HG02885 (cell line): Measurements from ENCODE around the gene P4HA2.

Experiments used
- ATAC-seq: cut with Tn5 transposase; IDR thresholded peaks from one replicate; pipeline ENCODE4 v1.9.1; 2021; ENCODE audit warnings: mild to moderate bottlenecking; ENCODE audit not compliant: unreplicated experiment, poor library complexity

P4HA2 gene

DNA sequence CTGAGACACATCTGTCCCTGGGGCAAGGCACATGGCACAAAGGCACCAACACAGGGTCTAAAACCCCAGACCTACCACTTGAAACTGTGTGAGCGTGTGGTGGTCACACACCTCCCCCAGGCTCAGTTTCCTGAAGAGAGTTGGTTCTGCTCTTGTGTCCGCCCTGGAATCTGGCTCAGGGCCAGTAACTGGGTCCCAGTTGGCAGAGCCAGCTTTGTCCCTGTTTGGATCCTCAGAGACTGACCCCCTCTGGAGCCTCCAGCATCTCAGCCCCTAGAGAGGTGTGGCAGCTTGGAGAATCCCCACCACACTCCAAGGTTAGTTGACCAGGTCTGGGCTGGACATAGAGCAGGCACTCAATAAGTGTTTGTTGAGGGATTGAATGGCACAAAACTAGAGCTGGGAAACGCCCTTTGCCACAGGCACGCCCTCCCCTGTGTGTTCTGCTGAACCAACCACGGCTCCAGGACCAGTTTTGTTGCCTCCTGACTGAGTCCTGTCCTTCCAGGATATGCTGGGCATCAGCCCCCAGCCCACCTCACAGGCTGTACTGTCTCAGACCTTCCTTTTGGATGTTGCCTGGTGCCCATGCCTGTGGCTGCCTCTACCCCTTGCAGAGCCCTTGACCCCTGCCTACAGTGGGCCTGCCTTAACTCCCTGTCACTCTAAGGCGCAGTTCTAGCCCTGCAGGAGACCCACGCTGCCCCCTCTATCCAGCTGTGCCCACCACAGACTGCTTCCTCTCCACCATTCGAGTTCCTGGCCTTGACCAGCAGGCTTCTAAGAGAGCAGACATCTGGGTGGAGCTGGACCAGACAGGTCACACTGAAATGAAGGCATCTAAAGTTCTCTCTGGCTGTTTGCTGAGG is 26.0 kb upstream of the P4HA2 start:
- no peak for ATAC-seq

DNA sequence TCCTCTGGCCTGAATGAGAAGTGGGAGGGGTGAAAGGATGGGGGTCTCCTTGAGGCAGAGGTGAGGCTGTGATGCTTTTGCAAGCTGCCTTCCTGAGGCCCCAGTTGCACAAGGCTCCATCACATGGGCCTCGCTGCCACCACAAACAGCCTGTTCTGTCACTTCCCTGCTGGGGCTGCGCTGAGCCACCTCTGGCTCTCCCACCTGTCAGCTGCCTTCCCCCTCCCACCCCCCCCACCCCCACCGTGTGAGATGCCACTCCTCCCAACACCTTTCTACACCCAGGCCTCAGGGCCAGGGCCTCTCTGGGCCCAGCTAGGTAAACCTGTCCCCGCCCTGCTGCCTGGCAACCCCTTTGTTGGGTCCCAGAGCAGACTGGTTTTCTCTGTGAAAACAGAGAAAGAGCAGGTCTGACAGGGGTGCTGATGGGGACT is 25.4 kb upstream of the P4HA2 start:
- no peak for ATAC-seq

- ATAC-seq = no peak
Observed at GRCh38 chr5:132251220-132251725, 23.6 kb upstream of the P4HA2 start.

DNA sequence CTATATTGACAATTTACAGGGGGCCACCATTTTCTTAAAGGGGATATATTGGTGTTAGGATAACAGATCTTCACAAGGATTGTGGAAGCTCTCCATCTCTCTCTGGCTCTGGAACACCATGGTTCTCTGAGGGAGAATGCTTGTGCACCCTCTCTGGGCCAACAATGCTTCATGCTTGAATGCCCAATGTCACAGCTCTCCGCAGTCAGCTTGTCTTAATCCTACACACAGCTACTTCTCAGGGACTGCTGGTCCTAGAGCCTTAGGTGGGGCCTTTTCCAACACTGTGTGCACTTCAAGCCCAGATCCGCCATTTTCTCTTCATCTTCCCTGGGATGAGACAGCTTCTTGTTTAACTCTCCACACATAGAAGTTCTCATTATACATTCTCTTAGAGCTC is 22.9 kb upstream of the P4HA2 start:
- no peak for ATAC-seq

DNA sequence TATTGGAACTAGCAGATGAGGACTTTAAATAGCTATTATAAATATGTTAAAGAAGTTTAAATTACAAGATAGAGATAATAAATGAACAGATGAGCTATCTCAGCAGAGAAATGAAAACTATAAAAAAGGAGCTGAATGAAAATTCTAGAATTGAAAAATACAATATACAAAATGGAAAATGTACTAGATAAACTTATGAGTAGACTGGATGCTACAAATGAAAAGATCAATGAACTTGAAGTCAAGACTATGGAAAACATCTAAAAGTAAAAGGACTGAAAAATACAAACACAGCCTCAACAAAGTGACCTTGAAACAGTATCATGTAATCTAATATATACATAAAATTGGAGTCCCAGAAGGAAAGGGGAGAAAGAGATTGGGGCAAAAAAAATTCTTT is 19.2 kb upstream of the P4HA2 start:
- ATAC-seq = no peak

GRCh38 chr5:132245593-132245992 is 17.9 kb upstream of the P4HA2 start:
- ATAC-seq = no peak

DNA sequence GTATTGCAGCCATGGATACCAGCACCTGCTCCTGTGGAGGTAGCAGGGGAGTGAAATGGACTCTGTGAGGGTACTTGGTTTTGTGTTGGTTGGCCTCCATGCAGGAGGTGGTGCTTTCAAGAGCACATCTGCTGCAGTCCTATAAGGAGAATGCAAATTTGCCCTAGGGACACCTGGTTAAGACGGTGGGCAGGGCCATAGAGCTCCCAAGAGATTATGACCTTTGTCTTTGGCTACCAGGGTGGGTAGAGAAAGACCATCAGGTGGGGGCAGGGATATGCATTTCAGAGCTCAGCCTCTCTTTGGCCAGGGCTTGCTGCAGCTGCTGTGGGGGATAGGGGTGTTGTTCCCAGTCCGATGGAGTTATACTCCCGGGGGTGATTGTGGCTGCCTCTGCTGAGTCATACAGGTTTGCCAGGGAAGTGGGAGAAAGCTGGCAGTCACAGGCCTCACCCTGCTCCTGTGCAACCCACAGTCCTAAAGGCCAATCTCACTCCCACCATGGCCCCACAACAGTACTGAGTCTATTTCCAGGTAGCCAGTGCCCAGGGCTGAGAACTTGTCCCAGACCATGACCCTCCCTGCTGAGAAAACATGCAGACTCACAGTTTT is 15.8 kb upstream of the P4HA2 start:
- no peak for ATAC-seq

DNA sequence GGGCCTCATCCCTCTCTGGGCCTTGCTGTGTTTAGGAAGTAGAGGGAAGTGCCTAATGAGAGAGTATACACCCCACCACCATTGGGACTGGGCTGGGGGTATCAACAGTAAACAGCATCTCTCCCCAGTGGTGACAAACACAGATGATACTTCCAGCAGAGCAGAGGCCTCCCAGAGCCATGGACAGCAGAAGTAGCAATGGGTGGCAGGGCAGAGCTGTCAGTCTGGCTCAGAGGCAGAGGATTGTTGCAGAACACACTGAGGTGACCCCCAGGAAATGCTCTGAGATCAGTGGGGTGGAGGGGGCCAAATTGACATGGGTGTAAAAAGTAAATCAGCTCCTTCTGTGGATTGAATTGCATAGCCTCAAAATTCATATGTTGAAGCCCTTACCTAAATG is 12.1 kb upstream of the P4HA2 start:
- no peak for ATAC-seq

DNA sequence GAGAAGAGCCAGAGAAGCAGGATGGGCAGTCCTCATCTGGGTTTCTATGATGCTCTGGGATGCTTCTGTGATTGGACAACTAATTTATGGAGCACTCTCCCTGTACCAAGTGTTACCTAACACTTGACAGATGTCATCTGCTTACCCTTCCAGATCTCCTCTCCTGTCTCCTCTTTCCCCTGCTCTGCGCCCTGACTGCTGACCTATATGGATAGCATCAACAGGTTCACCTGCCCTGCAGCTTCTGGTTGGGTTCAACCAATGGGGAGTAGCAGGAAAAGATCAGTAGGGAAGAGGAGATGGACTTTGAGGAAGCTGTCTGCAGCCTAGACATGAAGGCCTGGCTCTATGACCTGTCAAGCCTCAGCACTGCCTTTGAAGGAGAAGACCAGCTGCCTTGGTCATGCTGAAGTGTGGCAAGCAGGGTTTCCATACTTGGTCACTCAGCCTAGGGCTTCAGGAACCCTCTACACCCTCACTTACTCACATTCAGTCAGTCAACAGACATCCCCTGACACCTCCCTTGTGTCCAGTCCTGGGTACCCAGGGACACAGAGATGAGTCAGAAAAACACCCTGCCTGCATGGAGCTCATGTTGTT is 11.3 kb upstream of the P4HA2 start:
- no peak for ATAC-seq

GRCh38 chr5:132238169-132238744 is 10.6 kb upstream of the P4HA2 start:
- ATAC-seq = peak; percentile 77

DNA sequence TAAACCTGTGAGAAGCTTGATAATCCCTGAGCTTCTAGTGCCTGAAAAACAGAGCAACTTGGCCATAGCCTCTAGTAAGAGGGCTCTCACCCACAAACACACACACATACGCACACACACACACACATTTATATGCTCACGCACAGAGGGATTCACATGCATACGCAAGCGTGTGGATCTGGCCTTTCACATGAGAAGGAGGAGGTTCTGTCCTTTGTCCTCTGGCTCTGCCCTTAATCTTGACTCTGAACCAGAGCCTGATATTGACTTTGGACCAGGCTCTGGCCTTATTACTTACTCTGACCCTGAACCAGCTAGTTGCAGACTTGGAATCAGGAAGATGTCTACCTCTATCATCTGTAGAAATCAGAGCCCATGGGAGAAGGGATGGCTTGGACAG is 10.0 kb upstream of the P4HA2 start:
- ATAC-seq = no peak

DNA sequence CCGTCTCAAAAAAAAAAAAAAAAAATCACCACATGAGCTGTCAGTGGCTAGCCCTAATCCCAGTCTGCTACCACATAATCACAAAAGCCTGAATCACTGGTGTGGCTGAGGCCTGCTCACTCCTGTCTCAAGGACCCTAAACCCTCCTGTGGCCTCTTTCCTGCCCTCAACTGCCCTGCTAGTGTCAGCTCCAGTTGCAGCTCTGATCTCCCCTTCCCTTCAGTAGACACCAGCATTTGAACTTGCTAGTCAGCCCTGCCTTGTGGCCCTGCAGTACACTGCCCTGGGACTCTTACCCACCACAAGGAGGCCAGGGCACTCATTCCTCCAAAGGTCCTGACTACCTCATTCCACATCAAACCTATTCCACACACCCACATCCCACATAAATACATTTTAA is 9.5 kb upstream of the P4HA2 start:
- no peak for ATAC-seq

GRCh38 chr5:132235340-132235739 is 7.7 kb upstream of the P4HA2 start:
- no peak for ATAC-seq

DNA sequence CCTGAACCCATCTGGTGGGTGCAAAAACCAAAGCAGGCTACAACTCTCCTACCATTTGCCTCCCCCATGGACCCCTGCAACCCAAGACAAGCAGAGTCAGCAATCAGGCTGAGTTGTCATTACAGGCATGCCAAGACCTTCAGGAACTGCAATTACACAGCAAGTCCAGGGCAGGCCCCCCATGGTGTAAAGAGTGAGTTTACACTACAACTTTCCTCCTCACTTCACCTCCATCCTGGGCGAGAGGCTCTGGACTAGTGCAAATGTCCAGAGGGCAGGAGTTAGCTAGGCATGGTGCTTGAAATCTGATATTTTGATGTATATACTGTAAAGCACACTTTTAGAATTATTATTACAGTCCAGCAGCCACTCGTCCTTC is 7.0 kb upstream of the P4HA2 start:
- ATAC-seq = no peak

GRCh38 chr5:132233811-132234683 is 6.4 kb upstream of the P4HA2 start:
- no peak for ATAC-seq

GRCh38 chr5:132233081-132233480 is 5.4 kb upstream of the P4HA2 start:
- ATAC-seq = no peak

GRCh38 chr5:132232465-132232864 is 4.8 kb upstream of the P4HA2 start:
- ATAC-seq = no peak

GRCh38 chr5:132230871-132231270 is 3.2 kb upstream of the P4HA2 start:
- no peak for ATAC-seq

GRCh38 chr5:132229236-132229635 is 1.6 kb upstream of the P4HA2 start:
- ATAC-seq = no peak
